Stimulated activated CD8-positive, alpha-beta memory T cell treated with anti-CD3 and anti-CD28 coated beads, Interleukin-15, amount 100 ng/mL, for 1 hour (primary cell): Measurements from ENCODE around the gene ANXA6.
A peak's percentile ranks its signal among the peaks of the same experiment; 100 is the strongest.

ENCODE experiments used
- DNase-seq: peaks from one replicate; pipeline ENCODE4 v3.0.0-alpha.2; 2020; ENCODE audit warnings: low read depth

Gene ANXA6

DNA sequence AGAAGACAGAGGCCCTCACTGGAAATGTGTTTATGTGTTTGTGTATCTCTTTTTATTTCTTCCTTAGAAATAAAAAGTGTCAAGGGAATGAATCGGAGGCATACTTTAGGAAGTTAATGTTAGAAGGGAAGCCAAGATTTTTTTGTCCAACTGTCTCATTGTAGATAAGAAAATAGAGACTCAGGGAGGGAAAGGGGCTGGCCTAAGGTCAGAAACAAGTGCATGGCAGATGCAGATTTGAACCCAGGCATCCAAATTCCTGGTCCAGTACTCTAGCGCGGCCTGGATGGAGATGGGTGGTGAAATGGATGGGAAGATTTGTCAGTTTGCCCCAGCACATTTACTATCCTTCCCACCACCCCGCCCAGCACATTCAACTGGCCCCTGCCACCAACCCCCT is 56.9 kb downstream of the ANXA6 start:
- DNase-seq = no peak

DNA sequence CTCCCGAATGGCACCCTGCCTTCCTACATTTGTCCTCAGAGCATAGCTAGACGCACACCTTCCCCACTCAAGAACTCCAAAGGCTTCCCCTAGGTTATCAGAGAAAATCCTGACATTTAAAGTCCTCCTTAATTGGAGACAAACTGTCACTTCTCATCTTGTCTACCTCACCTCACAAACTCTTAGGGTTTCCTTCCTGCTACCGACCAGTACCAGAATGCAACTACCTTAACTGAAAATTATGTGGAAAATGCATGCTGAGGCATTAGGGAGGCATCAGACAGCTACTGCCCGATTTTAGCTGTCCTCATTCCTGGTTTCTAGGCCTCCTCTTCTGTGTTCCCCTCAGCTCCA is 58.8 kb downstream of the ANXA6 start:
- no peak for DNase-seq

DNA sequence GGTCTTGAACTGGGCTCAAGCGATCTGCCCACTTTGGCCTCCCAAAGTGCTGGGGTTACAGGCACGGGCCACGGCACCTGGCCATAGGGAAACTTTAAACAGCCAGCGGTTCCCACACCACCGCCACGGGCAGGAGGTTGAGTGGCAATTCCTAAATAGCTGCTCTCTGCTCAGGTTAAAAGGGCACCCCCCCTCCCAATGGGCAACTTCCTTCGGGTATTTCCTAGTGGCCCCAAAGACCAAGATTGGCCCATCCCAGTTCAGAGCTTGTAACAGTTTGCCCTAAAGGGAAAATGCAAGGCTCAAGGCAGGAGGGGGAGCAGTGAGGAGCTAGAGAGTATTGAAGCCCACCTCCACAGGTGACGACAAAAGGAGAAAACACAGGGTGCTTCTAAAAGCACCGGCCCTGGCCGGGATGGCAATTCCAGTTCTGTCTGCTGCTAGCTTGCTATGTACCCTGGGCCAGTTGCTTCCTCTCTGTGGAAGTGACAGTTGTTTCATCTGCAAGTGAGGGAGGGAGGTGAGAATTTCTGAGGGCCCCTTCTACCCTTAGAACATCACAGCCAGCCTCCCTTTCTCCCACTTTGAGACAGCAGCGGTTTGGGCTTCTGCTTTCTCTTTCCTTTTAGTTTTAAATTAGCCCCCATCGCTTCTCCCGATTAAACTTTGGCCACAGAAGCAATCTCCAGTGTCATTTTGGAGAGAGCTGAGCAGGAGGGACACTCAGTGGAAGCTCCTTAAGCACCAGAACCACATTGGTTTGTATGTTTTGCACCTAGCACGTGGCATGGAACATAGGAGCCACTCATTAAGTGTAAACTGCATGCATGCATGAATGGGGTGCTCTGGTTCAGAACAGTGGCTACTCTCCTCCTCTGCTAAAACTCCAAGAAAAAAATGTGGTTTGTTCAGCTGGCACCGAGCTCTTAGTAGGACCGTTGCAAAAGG is 59.5 kb downstream of the ANXA6 start:
- DNase-seq = no peak

DNA sequence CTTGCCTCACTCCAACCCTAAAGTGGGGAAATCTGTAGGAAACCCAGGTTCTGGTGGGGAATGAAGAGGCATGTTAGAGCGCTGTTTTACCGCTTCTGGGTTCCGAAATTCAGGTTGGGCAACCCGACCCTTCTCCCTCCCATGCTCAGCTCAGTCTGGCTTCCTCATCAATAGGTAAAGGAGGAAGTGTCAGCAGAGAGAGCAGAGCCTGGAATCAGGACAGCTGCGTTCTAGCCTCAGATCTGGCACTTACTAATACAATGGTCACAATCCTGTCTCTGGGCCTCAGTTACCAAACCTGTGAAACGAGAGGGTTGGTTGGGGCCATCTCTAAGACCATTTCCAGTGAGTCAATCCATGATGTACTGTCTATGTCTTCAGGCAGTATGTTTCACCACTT is 60.5 kb downstream of the ANXA6 start:
- DNase-seq = no peak

DNA sequence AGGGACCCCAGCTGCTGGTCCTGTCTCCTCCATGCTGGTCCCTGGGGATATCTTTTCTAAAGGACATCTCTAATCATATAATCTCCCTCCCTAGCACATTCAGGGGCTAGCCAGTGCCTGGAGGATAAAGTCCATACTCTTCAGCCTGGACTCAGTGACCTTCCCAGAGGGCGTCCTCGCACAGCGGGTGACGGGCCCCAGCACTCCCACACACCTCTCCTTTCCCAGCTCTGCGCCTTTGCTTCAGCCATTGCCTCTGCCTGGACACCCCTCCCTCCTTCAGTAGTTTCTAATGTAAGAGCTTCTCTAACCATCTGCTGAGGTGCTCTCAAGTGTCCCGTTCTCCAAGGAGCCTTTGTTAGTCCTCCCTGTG is 61.6 kb downstream of the ANXA6 start:
- DNase-seq = no peak

DNA sequence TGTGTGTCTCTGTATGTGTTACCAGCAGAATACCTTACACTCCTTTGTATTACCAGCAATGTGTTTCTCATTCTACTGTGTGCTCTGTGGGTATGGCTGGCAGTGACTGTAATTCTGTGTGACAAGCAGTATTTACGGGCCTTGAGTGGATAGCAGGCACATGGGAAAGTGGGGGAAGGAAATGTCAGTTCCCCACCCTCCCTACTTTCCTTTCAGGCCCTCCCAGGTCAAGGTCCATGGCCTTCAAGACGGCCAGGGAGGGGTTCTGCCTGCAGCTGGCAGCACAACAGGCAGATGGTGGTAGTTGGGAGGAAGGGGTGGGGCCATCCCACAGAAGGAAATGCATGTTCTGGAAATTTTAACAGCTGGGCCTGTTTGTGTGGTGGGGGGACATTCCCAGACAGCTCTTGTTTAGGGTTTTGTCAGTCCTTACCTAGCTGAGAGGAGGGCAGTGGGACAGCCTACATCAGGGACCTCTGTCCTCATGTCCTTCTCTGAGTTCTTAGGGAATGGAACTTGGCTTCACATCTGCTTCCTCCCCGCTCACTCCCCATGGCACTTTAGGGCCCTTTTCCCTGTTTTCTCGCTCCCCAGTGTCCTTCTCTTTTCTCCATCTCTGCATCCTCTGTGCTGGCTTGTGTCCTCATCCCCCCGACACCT is 62.1 kb downstream of the ANXA6 start:
- DNase-seq = no peak

DNA sequence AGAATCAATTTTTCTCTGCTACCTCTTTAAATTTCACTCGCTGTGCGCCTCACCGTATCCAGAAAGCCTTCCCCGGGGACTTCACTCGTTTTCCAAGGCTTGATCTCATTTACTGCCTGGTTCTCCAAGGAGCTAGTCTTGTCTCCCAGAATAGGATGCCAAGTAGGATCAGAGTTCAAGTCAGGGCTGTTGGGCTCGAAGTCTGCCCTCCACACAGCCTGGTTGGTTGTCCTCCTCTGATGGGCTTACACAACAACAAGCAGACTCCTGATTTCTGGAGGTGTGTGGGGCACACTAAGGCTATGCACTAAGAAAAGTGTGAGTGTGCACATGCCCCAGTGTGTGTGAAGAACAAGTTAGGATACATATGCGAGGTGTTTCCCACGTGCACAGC is 62.7 kb downstream of the ANXA6 start:
- DNase-seq = no peak

DNA sequence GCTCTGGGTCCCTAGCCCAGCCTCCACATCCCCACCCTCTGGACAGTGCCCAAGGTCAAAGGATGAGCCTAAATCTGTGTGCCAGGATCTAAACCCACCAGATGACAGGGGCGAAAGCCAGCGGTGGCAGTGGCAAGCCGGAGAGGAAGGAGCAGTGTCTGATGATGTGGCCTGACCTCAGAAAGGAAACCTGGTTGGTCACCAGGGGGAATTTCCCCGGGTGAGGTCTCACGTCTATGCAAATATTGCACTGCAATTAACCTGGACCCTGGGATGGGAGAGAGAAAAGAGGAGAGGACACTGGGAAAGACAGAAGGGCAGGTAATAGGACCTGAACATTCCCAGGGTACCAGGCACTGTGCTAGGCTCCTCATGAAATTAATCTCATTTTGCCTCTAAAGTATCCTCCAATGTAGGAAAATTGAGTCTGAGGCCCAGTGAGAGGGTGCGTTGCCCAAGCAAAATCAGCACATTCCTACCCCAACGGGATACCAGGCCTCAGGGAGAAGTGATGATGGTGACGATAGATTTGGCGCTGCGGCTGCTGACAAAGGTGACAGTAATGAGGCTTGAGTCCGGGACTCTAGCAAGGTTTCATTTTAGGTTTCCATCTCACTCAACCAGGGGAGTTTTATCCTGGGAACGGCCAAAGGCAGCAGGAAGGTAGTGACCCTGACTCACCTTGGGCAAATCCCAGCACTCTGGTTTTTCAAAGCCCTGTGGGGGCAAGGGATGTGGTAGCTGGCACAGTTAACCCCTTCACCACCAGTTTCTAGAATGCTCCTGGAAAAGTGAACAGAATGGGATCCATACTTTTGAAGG is 63.3 kb downstream of the ANXA6 start:
- no peak for DNase-seq

DNA sequence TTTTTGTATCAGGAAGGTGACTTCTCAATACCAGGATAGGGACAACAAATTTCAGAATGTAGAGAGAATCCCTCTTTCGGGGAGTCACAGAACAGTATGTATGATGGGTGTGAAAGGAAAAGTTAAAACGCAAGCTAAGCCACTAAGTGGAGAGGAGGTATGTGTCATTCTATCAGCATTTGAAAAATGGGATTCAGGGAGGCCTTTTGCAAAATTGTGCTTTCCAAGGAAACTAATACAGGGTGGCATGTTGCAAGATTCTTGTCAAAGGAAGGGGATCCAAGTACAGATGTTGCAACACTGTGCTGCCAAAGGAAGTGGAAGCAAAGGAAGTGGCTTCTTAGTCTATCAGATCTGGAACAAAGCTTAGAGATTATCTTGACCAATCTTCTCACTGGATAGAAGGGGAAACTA is 64.1 kb downstream of the ANXA6 start:
- no peak for DNase-seq

DNA sequence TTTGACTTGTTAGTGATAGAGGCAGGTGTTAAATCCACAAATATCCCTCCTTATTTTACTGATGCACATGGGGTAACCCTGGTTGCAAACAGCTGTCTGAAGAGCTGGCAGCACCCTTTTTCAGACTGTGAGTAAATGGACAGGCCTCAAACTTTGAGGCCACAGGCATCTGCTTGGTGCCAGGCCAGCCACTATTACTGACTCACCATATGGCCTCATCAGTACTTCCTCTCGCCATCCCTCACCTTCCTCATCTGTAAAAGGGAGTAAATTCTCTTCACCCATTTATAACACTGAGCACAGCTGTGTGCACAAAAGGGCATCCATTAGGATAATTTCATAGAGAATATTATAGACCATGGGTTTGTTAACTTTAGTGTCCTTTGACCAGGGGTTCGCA is 64.8 kb downstream of the ANXA6 start:
- no peak for DNase-seq

DNA sequence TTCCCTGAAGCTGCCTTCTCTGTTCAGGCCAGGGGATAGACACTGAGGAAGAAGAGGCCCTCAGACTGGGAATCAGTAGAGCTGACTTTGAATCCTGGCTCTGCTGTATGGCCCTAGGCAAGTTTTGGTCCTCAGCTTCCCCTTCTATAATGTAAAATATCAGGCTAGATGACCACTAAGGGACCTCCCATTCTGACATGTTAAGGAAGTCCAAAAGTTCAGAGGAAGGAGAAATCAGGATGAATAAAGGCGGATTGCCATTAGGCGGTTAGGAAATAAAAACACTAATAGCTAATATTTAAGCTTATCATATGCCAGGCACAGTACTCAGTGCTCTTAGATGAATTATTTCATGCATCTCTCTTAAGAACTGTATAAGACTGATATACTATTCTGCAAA is 67.9 kb downstream of the ANXA6 start:
- no peak for DNase-seq

DNA sequence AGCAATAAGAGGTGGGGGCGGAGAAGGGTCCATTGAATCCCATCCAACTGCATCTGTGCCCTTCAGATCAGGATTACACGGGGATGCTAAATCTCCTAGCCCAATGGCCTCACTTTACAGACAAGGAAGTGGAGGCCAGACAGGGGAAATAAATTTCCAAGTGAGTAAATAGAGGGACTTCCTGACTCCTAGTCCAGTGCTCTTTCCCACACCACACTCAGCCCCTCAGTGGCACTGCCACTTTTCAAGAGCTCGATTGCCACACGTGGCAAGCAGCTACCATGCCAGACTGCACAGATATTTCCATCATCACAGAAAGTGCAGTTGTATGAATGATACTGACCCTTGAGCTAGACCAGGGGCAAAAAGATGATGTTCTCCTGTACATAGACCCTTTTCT is 68.6 kb downstream of the ANXA6 start:
- no peak for DNase-seq

DNA sequence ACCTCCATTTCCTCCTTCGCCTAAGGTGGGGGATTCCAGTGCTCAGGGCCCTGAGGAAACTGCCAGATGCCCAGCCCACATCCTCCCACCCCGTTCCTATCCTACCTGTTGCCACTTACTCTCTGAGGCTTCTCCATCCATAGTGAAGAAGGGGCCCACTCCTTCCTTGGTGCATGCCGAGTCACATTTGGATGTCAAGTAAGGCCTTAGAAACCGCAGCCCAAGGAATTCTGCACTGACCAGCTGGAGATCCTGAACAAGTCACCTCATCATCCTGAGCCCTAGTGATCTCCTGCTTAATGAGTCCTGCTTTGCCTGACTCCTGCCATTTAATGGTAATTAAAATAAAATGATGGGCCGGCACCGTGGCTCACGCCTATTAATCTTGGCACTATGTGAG is 70.1 kb downstream of the ANXA6 start:
- DNase-seq = no peak

DNA sequence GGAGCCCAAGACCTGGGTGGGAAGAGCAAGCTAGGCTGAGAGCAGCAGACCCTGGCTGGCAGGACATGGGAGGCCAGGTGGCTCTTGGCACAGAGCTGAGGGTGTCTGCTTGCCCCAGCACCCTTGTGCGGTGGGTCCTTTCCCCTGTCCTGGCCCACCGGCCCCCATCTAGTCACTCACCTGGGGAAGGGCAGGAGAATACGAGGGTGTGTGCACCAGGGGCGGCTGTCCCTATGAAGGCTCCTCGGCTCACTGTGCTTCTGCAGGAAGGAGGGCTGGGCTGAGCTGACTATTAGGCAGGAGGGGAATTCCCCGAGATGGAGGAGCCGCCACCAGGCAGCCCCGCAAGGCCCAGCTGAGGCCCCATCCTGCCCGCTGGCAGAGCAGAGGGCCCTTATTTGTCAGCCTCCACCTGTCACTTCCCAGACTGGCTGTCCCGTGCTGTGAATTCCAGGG is 70.6 kb downstream of the ANXA6 start:
- DNase-seq = peak; percentile 35

DNA sequence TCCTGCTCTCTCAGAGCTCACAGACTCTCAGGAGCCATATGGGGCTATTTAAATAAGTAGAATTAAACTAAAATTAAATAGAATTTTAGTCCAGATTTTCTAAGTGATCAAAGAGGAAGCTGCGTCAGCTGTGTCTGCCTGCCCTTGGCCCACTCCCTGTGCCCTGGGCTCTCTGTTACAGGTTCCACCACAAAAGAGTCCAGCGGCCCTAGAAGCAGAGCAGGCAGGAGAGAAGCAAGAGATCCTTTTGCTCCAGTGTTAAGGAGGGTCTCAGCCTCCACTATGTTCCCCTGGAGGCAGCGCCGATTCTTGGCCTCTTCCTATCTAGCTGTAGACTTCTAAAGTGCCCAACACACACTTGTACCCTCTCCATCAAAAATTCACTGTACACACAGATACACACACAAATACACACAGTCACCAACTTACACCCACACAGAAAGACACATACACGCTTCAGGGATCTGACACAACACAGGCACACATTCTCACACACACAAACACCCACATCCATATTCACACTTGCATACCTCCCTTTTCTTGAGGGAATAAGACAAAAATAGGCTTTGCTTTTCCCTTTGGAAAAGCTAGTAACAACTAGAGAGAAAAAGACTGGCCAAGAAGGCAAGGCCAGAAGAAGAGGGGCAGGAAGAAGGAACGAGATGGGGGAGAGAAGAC is 71.2 kb downstream of the ANXA6 start:
- no peak for DNase-seq

DNA sequence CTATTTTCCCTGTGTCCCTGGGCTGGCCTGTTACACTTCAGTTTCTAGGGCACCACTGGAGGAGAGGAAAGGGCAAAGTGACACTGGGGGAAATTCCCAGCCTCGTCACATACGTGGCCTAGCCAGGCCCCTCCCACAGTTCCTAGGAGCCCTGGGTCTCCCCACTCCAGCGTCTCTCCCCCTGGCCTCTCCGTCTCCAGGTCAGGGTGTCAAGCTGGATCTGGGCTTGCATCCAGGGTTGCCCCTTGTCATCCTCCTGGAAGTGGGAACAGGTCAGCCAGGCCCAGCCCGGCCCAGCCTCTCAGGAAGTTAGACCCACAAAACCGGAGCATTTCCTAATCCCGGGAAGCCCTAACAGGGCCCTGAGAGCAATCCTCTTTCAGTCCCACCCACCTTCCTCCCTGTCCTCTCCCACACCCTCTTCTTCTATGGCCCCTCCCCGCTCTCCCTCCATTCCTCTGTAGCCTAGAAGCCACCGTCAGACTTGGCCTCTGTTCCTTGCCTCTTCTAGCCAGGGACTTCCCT is 72.0 kb downstream of the ANXA6 start:
- no peak for DNase-seq

DNA sequence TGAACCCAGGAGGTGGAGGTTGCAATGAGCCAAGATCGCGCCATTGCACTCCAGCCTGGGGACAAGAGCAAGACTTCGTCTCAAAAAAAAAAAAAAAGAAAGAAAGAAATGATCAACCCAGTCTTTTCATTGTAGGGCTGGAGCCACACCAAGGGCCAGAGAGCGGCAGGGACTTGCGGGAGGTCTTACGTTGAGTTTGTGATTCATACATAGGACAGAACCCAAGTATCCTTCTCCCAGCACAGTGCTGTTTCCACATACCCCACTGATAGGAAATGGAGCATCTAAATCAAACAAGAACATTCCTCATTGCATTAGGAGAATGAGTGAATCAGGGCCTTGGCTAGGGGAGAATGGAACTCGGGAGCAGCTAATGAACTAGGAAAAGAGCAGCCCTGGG is 73.2 kb downstream of the ANXA6 start:
- DNase-seq = no peak

DNA sequence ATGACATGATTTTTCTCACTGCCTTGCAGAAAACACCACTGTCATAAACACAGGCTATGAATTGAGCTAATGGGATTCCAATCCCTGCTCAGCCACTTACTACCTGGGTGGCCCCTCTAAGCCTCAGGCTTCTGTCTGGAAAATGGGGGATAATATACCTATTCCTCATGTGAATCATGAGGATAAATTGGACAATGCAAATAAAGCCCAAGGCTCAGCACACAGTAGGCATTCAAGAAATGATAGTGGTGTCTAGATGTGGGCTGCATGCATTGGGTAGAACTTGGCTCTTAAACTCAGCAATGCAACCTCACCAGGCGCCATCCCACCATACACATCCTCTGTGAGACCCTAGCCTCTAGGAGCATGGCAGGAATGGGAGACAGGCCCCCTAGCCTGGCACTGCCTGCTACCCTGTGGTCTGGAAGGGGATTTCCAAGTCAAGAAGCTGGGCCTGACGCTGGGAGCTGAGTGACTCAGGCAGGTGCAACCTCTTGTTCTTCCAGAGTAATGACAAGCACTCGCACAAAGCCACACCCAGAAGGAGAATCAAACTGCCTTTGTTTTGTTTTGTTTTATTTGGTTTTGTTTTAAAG is 74.4 kb downstream of the ANXA6 start:
- DNase-seq = no peak

DNA sequence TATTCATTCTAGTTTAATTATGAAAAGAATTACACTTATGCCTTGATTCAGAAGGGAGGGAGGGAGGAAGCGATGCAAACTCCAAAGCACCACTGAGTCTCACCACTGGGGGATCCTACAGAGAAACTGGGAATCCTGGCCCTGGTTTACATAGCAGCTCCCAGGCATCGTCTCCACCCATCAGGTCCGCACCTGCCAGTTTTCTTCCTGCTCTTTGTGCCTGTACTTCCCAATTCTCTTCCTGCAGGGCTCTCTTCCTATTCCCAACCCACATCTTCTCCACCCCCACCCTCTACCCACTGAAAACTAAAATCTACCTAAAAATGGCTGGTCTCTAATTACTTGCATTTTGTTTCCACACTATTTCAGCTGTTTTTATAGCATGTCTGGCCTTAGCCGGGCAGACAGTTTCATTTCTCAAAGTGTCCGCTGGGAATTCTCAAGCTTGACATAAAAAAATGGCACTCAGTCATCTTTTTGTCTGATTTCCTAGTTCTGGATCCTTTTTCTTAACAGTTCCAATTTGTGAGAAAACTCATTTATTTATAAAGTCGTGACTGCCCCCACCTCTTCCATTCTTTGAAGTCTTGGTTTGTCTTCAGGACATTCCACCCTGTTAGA is 75.2 kb downstream of the ANXA6 start:
- no peak for DNase-seq

DNA sequence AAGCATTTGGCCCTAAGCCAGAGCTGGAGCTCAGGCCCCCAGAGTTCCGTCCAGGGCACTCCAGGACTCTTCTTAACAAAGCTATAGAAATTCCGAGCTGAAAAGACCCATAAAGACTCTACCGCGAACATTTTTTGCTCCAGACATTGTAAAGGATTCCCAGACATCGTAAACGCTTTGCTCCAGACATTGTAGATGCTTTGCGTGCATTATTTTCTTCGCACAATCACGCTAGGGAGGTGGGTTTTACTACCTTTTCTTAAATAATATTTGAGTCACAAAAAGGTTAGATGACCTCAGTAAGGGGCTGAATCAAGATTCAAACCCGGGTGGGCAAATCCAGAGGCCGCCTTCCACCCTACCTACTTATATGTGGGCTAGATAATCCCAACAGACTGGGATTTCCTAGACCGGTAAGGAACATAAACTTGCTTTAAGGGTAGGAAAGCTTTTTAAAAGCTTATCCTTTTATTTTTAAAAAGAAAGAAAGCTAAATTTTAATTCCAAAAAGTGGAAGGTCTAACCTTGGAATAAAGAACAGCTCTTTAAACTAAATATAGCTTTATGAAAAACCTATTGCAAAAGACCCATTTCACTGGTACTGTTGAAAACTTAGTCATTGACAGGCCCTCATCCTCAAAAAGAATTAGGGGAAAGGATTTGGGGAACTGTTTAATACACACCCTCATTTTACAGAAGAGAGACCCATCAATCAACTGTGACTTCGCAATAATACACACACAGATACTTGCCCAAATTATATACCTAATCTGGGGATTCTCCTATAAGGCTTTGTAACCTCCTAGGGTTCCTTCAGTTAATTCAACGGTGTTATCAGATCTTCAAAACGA is 75.9 kb downstream of the ANXA6 start:
- DNase-seq = no peak
